Karpas-422 (cell line): ENCODE results near the gene TCIRG1. TPM values are rescaled to one million over a fixed set of nuclear protein-coding genes. Genes with fewer than 3 reads are reported as not detected.

Experiments used
- DNase-seq: peaks from one replicate; pipeline ENCODE4 v3.0.0-alpha.2; 2015
- H2AFZ ChIP-seq: fragments of 200-600 bp; sonication (generic); 2 replicates; pipeline ENCODE4 v1.6.1; 2014; ENCODE audit warnings: antibody characterized with exemption, low read length, mixed read lengths
- H3K27ac ChIP-seq: fragments of 200-600 bp; sonication (generic); 2 replicates; pipeline ENCODE4 v1.5.1; 2014; ENCODE audit warnings: mild to moderate bottlenecking, low read length, moderate library complexity
- H3K27me3 ChIP-seq: fragments of 200-600 bp; sonication (generic); 2 replicates; pipeline ENCODE4 v1.6.1; 2014; ENCODE audit warnings: low read length, mixed read lengths
- H3K36me3 ChIP-seq: fragments of 200-600 bp; sonication (generic); 2 replicates; pipeline ENCODE4 v1.6.1; 2014; ENCODE audit warnings: low read length, mixed read lengths; ENCODE audit not compliant: insufficient read depth
- H3K4me1 ChIP-seq: fragments of 200-600 bp; sonication (generic); 2 replicates; pipeline ENCODE4 v1.6.1; 2014; ENCODE audit warnings: mild to moderate bottlenecking, low read length, mixed read lengths
- H3K4me2 ChIP-seq: fragments of 200-600 bp; sonication (generic); 2 replicates; pipeline ENCODE4 v1.6.1; 2014; ENCODE audit warnings: low read length, low read depth, mild to moderate bottlenecking; ENCODE audit not compliant: poor library complexity, severe bottlenecking
- H3K4me3 ChIP-seq: fragments of 200-600 bp; sonication (generic); 2 replicates; pipeline ENCODE4 v1.5.1; 2014; ENCODE audit warnings: mild to moderate bottlenecking, antibody characterized with exemption, low read length, mixed read lengths
- H3K79me2 ChIP-seq: fragments of 200-600 bp; sonication (generic); 2 replicates; pipeline ENCODE4 v1.6.1; 2014; ENCODE audit warnings: mild to moderate bottlenecking, low read length, mixed read lengths
- H3K9ac ChIP-seq: fragments of 200-600 bp; sonication (generic); 2 replicates; pipeline ENCODE4 v1.6.0; 2014; ENCODE audit warnings: low read length
- H3K9me2 ChIP-seq: fragments of 200-600 bp; sonication (generic), shearing (Covaris generic); replicated peaks from 2 replicates; pipeline ENCODE4 v1.6.0; 2014; ENCODE audit warnings: mild to moderate bottlenecking, low read length, moderate library complexity; ENCODE audit not compliant: insufficient read depth
- H3K9me3 ChIP-seq: fragments of 300-700, 200-600 bp; sonication (generic); 2 replicates; pipeline ENCODE4 v1.6.1; 2014; ENCODE audit warnings: low read length, mixed read lengths
- H4K20me1 ChIP-seq: fragments of 200-600 bp; sonication (generic); 2 replicates; pipeline ENCODE4 v1.6.1; 2014; ENCODE audit warnings: mild to moderate bottlenecking, antibody characterized with exemption, low read length, low read depth; ENCODE audit not compliant: insufficient read depth
- total RNA-seq: library from RNA; depleted of rRNA; stranded (reverse); fragments of >200 nt; shearing (Covaris generic); gene quantifications from 2 replicates; pipeline ENCODE4 v1.2.3, GENCODE V29; 2014; ENCODE audit warnings: low replicate concordance

Gene TCIRG1
- total RNA-seq, 1 experiment from 2014 or later = 47.7 TPM

- H3K79me2 ChIP-seq = no peaks in the 10 kb centered on the region
- 0 out of 2 replicates have a peak, but pooled peaks cover 3% of the 10 kb centered on the region for H3K36me3 ChIP-seq
- H3K4me1 ChIP-seq = no peaks in the 10 kb centered on the region
- H4K20me1 ChIP-seq = no peaks in the 10 kb centered on the region; the same call in 1 of the 2 replicates
- H3K4me2 ChIP-seq = no peak overlapping the region
- no peaks in the 10 kb centered on the region for H3K9me2 ChIP-seq
- no peak overlapping the region for H3K9ac ChIP-seq
- no peak overlapping the region for H2AFZ ChIP-seq
- no peaks in the 10 kb centered on the region for H3K27me3 ChIP-seq
- H3K9me3 ChIP-seq = no peaks in the 10 kb centered on the region
- DNase-seq = peak; percentile 34
- no peak overlapping the region for H3K4me3 ChIP-seq
- no peak overlapping the region for H3K27ac ChIP-seq
These were observed 10.1 kb downstream of the TCIRG1 start for GRCh38 chr11:68048681-68049508.

DNA sequence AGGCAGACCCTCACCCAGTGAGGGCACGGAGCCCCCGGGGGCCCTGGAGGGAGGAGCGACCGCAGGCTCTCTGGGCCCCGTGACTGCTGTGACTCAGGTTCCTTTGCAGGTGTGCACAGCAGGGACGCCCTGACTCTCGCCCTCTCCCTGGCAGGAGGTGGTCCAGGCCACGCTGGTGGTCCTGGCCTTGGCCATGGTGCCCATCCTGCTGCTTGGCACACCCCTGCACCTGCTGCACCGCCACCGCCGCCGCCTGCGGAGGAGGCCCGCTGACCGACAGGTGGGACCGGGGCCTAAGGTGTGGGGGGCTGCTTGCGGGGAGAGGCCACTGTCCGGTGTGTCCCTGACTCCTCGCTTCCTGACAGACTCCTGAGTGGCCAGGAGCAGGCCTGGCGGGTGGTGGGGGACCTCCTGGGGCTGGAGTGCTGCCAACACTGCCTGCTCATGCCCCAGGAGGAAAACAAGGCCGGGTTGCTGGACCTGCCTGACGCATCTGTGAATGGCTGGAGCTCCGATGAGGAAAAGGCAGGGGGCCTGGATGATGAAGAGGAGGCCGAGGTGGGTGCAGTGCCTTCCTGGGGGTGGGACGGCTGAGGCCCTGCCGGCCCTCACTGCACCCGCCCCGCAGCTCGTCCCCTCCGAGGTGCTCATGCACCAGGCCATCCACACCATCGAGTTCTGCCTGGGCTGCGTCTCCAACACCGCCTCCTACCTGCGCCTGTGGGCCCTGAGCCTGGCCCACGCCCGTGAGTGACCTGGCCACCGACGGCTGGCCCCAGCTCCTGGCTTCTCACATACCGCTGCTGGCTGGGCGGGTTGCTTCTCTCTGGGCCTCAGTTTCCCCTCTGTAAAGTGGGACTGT lies 10.9 kb downstream of the TCIRG1 start:
- no peak overlapping the region for H3K4me2 ChIP-seq
- no peak overlapping the region for H2AFZ ChIP-seq
- H4K20me1 ChIP-seq = no peaks in the 10 kb centered on the region; the same call in 1 of the 2 replicates
- DNase-seq = no peak
- H3K36me3 ChIP-seq = 0 out of 2 replicates have a peak, but pooled peaks cover 3% of the 10 kb centered on the region
- no peaks in the 10 kb centered on the region for H3K4me1 ChIP-seq
- no peaks in the 10 kb centered on the region for H3K9me2 ChIP-seq
- H3K4me3 ChIP-seq = no peak overlapping the region
- H3K27me3 ChIP-seq = no peaks in the 10 kb centered on the region
- no peaks in the 10 kb centered on the region for H3K9me3 ChIP-seq
- no peak overlapping the region for H3K27ac ChIP-seq
- H3K9ac ChIP-seq = no peak overlapping the region
- H3K79me2 ChIP-seq = no peaks in the 10 kb centered on the region

GRCh38 chr11:68050371-68050841 lies 11.6 kb downstream of the TCIRG1 start:
- DNase-seq = no peak
- Histone ChIP-seq H3K4me3 (no peak overlapping the region), H3K27me3 (no peaks in the 10 kb centered on the region), H2AFZ (no peak overlapping the region), H3K9ac (no peak overlapping the region), H3K4me1 (no peaks in the 10 kb centered on the region), H3K27ac (no peak overlapping the region), H4K20me1 (no peaks in the 10 kb centered on the region; the same call in 1 of the 2 replicates), H3K9me3 (no peaks in the 10 kb centered on the region), H3K36me3 (0 out of 2 replicates have a peak, but pooled peaks cover 3% of the 10 kb centered on the region), H3K4me2 (no peak overlapping the region), H3K9me2 (no peaks in the 10 kb centered on the region), H3K79me2 (no peaks in the 10 kb centered on the region)

DNA sequence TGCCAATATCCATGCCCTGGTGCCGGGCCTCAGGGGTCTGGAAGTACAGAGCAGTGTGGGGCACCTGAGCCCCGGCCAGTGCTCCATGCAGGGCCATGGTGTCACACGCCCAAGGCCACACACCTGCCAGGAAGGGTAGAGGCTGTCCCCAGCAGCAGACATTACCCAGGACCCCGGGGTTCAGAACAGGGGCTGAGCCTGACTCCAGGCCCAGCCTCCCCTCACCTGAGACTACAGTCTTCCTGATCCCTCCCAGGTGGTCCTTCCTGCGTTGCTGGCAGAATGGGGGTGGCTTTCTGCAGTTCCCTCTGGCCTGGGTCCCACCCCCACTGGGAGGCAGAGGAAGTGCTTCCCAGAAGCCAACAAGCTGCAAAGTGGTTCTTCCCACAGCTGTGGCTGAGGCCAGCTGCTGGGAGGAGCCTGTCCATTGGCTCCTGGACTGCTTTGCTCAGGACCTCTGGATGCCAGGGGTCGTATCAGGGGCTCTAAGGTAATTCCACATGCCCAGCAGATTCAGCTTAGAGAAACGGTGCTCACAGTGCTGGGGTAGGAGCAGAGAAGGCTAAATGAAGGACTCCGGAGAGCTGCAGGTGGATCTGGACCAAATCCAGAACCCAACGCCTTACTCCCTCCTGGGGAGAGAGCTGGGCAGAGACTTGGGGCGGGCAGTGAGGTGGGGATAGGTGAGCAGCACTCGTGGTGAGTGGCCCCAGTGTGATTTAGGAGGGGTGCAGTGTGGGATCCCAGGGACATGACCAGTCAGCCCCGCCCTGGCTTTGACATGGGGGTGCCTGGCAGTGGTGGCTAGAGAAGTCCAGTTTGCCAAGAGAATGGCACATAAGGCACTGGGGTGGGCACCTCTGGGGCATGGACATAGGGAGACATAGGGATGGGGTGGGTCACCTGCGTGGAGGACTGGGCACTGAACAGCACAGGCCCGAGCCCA lies 12.6 kb downstream of the TCIRG1 start:
- Histone ChIP-seq H2AFZ (no peak overlapping the region), H3K4me1 (no peaks in the 10 kb centered on the region), H3K36me3 (0 out of 2 replicates have a peak, but pooled peaks cover 3% of the 10 kb centered on the region), H4K20me1 (no peaks in the 10 kb centered on the region; the same call in 1 of the 2 replicates), H3K4me2 (no peak overlapping the region), H3K27ac (no peak overlapping the region), H3K79me2 (no peaks in the 10 kb centered on the region), H3K4me3 (no peak overlapping the region), H3K9me2 (no peaks in the 10 kb centered on the region), H3K9me3 (no peaks in the 10 kb centered on the region), H3K27me3 (no peaks in the 10 kb centered on the region), H3K9ac (no peak overlapping the region)
- DNase-seq = no peak

- Histone ChIP-seq H2AFZ (no peak overlapping the region), H3K4me2 (no peak overlapping the region), H3K36me3 (0 out of 2 replicates have a peak, but pooled peaks cover 3% of the 10 kb centered on the region), H3K9me2 (no peaks in the 10 kb centered on the region), H3K4me1 (no peaks in the 10 kb centered on the region), H3K9ac (no peak overlapping the region), H3K79me2 (no peaks in the 10 kb centered on the region), H3K4me3 (no peak overlapping the region), H3K9me3 (no peaks in the 10 kb centered on the region), H3K27me3 (no peaks in the 10 kb centered on the region), H4K20me1 (no peaks in the 10 kb centered on the region), H3K27ac (no peak overlapping the region)
- DNase-seq = no peak
These were observed 13.5 kb downstream of the TCIRG1 start for GRCh38 chr11:68052137-68052873.

DNA sequence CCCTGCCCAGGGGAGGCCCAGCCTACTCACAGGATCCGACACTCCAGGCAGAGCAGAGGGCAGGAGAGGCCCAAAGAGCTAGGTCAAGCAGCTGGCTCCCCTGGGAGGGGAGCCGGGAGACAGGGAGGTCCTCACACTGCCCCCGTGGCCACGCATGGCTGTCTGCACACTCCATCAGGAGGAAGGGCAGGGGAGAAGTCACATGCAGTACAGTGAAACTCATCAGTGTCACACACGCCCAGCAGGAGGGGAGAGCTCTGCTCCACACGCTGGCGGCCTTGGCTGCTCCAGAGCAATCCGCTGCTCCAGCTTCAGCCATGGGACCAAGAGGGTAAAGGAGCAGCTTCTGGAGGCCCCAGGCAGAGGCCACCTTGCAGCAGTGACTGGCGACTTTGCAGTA lies 14.3 kb downstream of the TCIRG1 start:
- Histone ChIP-seq H3K27me3 (no peaks in the 10 kb centered on the region), H3K4me3 (no peak overlapping the region), H4K20me1 (no peaks in the 10 kb centered on the region), H3K27ac (no peak overlapping the region), H3K4me2 (no peak overlapping the region), H3K9me3 (no peaks in the 10 kb centered on the region), H3K4me1 (no peaks in the 10 kb centered on the region), H3K36me3 (peaks cover 3% of the 10 kb centered on the region; the same call in 1 of the 2 replicates), H3K9me2 (no peaks in the 10 kb centered on the region), H3K79me2 (no peaks in the 10 kb centered on the region), H3K9ac (no peak overlapping the region), H2AFZ (no peak overlapping the region)
- DNase-seq = no peak
